OCI-LY1 (cell line): ENCODE data around the gene HIRA.

ENCODE experiments used
- CTCF ChIP-seq: fragments of 200-600 bp; sonication (generic), shearing (Covaris generic); IDR thresholded peaks from 2 replicates; pipeline ENCODE4 v1.5.1; 2017; ENCODE audit warnings: mild to moderate bottlenecking, antibody characterized with exemption, low read length, moderate library complexity, mixed read lengths
- EZH2 ChIP-seq: fragments of 200-600 bp; sonication (generic), shearing (Covaris generic); IDR thresholded peaks from 2 replicates; pipeline ENCODE4 v1.8.0; 2017; ENCODE audit warnings: borderline replicate concordance, mixed run types, mild to moderate bottlenecking, antibody characterized with exemption, low read length, moderate library complexity, mixed read lengths

- TF ChIP-seq EZH2 (no peak), CTCF (no peak)
Measured at GRCh38 chr22:19406281-19406811, 25.2 kb downstream of the HIRA start.
